ENCODE data around the gene GFM1. TPM values are rescaled to one million over a fixed set of nuclear protein-coding genes. Genes with fewer than 3 reads are reported as not detected.

Gene GFM1
- total RNA-seq, 1 donor from 2014 or later, result 62.7 TPM

GRCh38 chr3:158727206-158728060 lies 83.1 kb downstream of the GFM1 start:
- DNase-seq (ENCODE audit: low spot score), result peak; percentile 80

- no peak for DNase-seq (ENCODE audit: low spot score)
Measured at GRCh38 chr3:158728061-158728377, 83.7 kb downstream of the GFM1 start.

- DNase-seq (ENCODE audit: low spot score), result no peak
Measured at GRCh38 chr3:158728851-158729250, 84.5 kb downstream of the GFM1 start.

- no peak for DNase-seq (ENCODE audit: low spot score)
Measured at GRCh38 chr3:158731486-158731885, 87.2 kb downstream of the GFM1 start.

- peak; percentile 73 for DNase-seq (ENCODE audit: low spot score)
Measured at GRCh38 chr3:158731938-158732855, 87.9 kb downstream of the GFM1 start, which contains the start of gene RARRES1. TSS of gene RARRES1 (minus strand) at chr3:158732457. CDS start at chr3:158732415, 42 bp downstream.

GRCh38 chr3:158732856-158733200 lies 88.5 kb downstream of the GFM1 start:
- DNase-seq (ENCODE audit: low spot score), result no peak

GRCh38 chr3:158733656-158734055 lies 89.3 kb downstream of the GFM1 start:
- no peak for DNase-seq (ENCODE audit: low spot score)

GRCh38 chr3:158735296-158736033 lies 91.1 kb downstream of the GFM1 start:
- no peak for DNase-seq (ENCODE audit: low spot score)

GRCh38 chr3:158737410-158737809 lies 93.1 kb downstream of the GFM1 start:
- DNase-seq (ENCODE audit: low spot score), result no peak

- no peak for DNase-seq (ENCODE audit: low spot score)
Measured at GRCh38 chr3:158737976-158738615, 93.8 kb downstream of the GFM1 start.

GRCh38 chr3:158738653-158739052 lies 94.3 kb downstream of the GFM1 start:
- DNase-seq (ENCODE audit: low spot score), result no peak

GRCh38 chr3:158739078-158739477 lies 94.8 kb downstream of the GFM1 start:
- no peak for DNase-seq (ENCODE audit: low spot score)

- DNase-seq (ENCODE audit: low spot score), result no peak
Measured at GRCh38 chr3:158739661-158740060, 95.3 kb downstream of the GFM1 start.

Other genes starting within 250 kb of the GFM1 start
- gene MLF1, start 73.3 kb upstream of the GFM1 start, total RNA-seq, result 11.1 TPM
- gene LXN, start 28.1 kb downstream of the GFM1 start, total RNA-seq, result 18.2 TPM
- 48.5 TPM for gene RARRES1, start 87.9 kb downstream of the GFM1 start, total RNA-seq
- gene MFSD1, start 157.5 kb downstream of the GFM1 start, total RNA-seq, result 67.6 TPM

Data from ureter (tissue), 1 donor.